GM12801 (cell line): ENCODE measurements around the gene SOX11.

Experiments
- TF ChIP-seq, protein P1 (sequence below): IDR thresholded peaks from one replicate; pipeline ENCODE4 v1.5.1; 2011; ENCODE audit warnings: control low read depth; ENCODE audit not compliant: insufficient read length; ENCODE audit errors: extremely low read depth

The SOX11 gene

DNA sequence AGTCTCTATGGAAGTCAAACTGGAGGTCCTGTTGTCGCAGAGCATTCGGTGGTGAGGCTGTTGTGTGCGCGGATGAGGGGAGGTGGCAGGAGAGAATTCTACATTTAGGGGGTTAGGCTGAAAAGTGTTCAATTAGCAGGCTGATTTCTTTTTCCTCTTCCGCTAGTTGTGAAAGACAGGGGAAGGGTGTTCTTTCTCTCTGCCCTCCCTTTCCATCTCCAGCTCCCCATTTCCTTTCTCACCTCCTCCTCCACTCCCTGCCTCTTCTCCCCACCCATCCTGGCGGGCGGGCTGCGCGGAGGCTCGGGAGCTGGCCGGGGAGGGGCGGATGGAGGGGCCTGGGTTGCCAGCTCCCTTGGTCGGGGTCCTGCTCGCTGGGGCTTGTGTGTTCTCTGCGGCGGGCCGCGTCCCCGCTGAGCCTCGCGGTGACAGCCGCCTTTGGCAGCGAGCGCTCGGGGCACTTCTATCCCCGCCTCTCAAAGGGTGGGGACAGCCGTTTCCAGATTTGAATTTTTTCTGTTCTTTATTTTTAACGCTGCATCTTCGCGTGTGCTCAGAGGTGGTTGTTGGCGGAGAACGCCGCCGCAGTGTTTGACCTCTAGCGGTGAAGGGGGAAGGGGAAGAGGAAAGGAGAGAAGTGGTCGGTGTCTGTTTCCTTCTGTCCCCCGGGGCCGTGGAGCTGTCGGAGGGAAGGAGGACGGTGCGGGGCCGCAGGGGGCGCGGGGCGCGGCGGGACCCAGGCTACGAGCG is 3.6 kb downstream of the SOX11 start:
- TF ChIP-seq, protein P1, sequence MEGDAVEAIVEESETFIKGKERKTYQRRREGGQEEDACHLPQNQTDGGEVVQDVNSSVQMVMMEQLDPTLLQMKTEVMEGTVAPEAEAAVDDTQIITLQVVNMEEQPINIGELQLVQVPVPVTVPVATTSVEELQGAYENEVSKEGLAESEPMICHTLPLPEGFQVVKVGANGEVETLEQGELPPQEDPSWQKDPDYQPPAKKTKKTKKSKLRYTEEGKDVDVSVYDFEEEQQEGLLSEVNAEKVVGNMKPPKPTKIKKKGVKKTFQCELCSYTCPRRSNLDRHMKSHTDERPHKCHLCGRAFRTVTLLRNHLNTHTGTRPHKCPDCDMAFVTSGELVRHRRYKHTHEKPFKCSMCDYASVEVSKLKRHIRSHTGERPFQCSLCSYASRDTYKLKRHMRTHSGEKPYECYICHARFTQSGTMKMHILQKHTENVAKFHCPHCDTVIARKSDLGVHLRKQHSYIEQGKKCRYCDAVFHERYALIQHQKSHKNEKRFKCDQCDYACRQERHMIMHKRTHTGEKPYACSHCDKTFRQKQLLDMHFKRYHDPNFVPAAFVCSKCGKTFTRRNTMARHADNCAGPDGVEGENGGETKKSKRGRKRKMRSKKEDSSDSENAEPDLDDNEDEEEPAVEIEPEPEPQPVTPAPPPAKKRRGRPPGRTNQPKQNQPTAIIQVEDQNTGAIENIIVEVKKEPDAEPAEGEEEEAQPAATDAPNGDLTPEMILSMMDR: no peak

DNA sequence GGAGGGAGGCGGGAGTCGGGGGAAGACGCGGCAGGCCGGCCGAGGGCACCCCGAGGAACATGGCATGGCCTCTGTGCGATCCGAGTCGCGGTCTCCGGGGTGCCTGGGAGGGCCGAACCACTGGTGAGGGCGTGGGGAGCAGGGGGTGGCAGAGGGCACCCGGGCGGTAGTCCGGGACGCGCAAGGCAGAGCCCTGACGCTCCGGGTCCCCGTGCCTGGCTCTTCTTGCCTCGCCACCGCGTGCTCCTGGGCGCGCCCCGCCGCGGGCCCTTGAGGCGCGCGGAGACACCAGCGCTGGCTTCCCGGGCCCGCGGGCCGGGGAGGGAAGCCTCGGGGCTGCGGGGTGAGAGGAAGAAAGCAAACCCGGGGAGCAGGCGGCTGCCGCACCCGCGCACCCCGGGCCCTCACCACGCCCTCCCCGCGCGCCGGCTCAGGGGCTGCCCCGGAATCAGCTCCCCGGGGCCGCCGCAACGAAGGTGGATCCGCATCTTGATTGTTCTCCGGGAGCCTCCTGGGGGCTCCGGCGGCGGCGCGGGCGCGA is 4.3 kb downstream of the SOX11 start:
- TF ChIP-seq, protein P1: no peak

DNA sequence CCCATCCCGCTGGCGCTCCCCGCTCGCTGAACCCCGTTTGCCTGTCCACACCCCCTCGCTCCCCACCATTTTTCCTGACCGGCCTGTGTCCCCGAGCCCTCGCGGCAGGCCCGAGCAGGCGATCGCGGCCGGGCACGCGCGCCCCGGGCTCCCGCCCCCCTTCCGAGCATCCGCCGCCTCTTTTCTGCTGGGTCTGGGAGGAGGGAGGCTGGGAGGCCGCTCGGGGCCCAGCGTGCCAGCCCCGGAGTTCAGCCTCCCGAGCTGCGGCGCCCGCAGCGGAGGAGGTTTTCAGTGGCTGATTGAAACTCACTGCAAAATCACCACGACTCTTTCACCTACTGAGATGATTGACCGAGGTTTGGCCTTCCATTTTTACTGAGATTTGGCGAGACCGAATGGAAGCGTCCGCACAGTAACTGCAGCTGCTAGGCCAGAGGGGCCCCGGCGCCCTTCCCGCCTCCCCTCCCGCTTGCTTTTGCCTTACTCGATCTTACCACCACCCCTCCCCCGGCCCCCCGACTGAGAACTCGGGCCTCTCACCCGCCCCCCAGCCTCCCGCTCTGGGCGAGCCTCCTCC is 4.8 kb downstream of the SOX11 start:
- TF ChIP-seq, protein P1: no peak

DNA sequence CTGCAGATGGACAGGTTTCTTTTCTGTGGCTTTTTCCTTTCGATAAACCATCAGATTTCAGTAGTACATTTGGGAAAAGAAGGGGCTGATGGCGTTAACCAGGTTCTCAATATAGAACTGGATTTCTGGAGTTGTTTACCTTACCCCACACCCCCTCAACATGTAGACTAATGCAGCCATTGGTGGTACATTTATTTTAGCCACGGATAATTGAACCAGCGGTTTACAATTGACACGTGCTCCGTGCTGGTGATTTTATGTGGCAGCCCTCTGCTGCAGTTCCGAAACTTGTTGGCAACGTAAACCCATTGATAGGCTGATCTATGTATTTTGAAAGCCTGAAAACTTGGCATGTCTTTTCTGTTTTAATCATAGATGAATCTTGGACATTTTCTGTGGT is 5.4 kb downstream of the SOX11 start:
- TF ChIP-seq, protein P1: no peak

DNA sequence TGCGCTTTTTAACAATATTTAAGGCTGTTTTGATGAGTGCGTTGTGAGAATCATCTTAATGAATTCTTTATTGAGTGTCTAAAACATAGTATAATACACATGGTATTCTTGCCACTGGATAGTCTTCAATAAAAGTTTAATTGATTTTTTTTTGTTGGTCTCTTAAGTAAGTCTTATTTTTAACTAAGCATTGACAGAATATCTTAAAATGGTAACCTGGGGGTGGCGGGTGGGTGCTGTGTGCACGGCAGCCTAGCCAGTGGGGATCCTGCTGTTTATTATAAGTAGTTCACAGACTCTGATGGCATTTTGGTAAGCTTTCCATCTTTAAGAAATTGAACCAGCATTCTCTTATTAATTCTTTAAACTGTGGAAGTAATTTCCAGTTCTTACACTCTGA is 6.0 kb downstream of the SOX11 start:
- TF ChIP-seq, protein P1: no peak

DNA sequence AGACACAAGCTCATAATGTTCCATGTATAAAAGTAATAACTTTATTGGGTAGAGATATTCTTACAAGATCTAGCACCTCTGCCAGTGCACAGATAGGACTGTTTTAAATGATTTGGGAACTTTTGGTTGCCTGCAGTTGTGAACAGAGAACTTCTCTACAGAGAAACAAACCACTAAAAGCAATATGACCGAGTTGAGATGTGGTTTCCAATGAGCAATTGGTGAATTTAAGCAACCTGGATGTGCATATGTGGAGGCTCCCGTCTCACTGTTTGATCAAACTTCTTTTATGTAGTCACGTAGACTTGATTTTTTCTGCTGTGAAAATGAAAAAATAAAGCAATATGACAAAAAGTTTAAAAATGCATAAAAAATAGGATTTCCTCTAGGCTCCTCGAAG is 7.8 kb downstream of the SOX11 start:
- TF ChIP-seq, protein P1: no peak

DNA sequence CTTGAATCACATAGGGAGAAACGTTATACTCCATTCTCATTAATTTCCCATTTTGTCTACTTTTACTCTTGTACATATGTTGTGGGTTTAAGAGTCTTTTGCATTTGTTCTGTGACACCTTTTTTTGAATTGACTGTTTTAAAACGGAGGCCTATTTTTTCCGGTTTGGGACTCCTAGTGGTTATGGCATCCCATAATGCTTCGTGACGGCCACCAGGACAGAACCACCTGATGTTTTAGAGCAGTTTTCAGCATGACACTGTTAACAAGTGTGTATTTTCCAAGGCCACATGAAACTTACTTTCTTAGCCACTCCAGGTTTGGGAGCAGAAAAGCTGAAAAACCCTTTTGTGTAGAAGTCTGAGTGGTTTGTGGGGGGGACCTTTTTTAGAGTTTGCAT is 8.4 kb downstream of the SOX11 start:
- TF ChIP-seq, protein P1: no peak
